GM23338 (cell line): ENCODE results near the gene GSAP. TPM values are rescaled to one million over a fixed set of nuclear protein-coding genes. Genes with fewer than 3 reads are reported as not detected.

ENCODE experiments used
- EZH2 ChIP-seq: fragments of 200-600 bp; sonication (generic); IDR thresholded peaks from one replicate; pipeline ENCODE4 v1.8.0; 2017; ENCODE audit warnings: antibody characterized with exemption, mild to moderate bottlenecking, low read depth; ENCODE audit not compliant: unreplicated experiment
- JUNB ChIP-seq: IDR thresholded peaks from one replicate; pipeline ENCODE4 v1.6.1; 2016; ENCODE audit warnings: antibody characterized with exemption; ENCODE audit not compliant: unreplicated experiment
- NANOG ChIP-seq: IDR thresholded peaks from 2 replicates; pipeline ENCODE4 v1.6.1; 2016; ENCODE audit warnings: antibody characterized with exemption, borderline replicate concordance
- REST ChIP-seq: IDR thresholded peaks from one replicate; pipeline ENCODE4 v1.6.1; 2018; ENCODE audit warnings: antibody characterized with exemption; ENCODE audit not compliant: unreplicated experiment
- STAT1 ChIP-seq: IDR thresholded peaks from one replicate; pipeline ENCODE4 v1.6.1; 2016; ENCODE audit warnings: antibody characterized with exemption; ENCODE audit not compliant: unreplicated experiment
- ZNF331 ChIP-seq: fragments of 250-450 bp; sonication (Bioruptor Pico); IDR thresholded peaks from 2 replicates; pipeline ENCODE4 v1.5.0; 2020; ENCODE audit warnings: low read depth, mild to moderate bottlenecking, moderate library complexity
- ZNF462 ChIP-seq: fragments of 250-450 bp; sonication (Bioruptor Pico); IDR thresholded peaks from 2 replicates; pipeline ENCODE4 v1.5.0; 2020; ENCODE audit warnings: mild to moderate bottlenecking, moderate library complexity
- polyA plus RNA-seq: library from polyadenylated mRNA; unstranded; fragments of >200 nt; fragmentation: Nextera tagmentation; extraction: Ambion mirVana; gene quantifications from 2 replicates; pipeline ENCODE4 v1.2.1, GENCODE V29; 2016
- total RNA-seq: library from RNA; depleted of rRNA; stranded (reverse); fragments of >200 nt; shearing (Covaris generic); gene quantifications from 2 replicates; pipeline ENCODE4 v1.2.3, GENCODE V29; 2014
- TF ChIP-seq, protein P1 (sequence below), 2 experiments: fragments of 200-600 bp in 1 of 2; sonication (generic) in 1 of 2; conservative IDR thresholded peaks; 2 replicates each; pipeline versions ENCODE4 v1.5.1 to v1.6.1; 2016 to 2017; ENCODE audit warnings: antibody characterized with exemption in 2 of 2, low read depth in 2 of 2, mild to moderate bottlenecking in 2 of 2, moderate library complexity in 1 of 2
- TF ChIP-seq, protein P2 (sequence below): IDR thresholded peaks from 2 replicates; pipeline ENCODE4 v1.6.1; 2016; ENCODE audit warnings: antibody characterized with exemption

Gene GSAP
- total and polyA plus RNA-seq, 2 experiments from 2014 or later, result 0.63 to 1.1 TPM

GRCh38 chr7:77458786-77459185, 42.6 kb upstream of the GSAP start (continued):
- TF ChIP-seq ZNF462 (CRISPR knock-in tag) (no peak), JUNB (no peak), EZH2 (no peak), ZNF331 (no peak), REST (no peak), STAT1 (no peak), NANOG (no peak)
- TF ChIP-seq, protein P1, sequence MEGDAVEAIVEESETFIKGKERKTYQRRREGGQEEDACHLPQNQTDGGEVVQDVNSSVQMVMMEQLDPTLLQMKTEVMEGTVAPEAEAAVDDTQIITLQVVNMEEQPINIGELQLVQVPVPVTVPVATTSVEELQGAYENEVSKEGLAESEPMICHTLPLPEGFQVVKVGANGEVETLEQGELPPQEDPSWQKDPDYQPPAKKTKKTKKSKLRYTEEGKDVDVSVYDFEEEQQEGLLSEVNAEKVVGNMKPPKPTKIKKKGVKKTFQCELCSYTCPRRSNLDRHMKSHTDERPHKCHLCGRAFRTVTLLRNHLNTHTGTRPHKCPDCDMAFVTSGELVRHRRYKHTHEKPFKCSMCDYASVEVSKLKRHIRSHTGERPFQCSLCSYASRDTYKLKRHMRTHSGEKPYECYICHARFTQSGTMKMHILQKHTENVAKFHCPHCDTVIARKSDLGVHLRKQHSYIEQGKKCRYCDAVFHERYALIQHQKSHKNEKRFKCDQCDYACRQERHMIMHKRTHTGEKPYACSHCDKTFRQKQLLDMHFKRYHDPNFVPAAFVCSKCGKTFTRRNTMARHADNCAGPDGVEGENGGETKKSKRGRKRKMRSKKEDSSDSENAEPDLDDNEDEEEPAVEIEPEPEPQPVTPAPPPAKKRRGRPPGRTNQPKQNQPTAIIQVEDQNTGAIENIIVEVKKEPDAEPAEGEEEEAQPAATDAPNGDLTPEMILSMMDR (conservative IDR thresholded peaks at IDR 0.05; ENCODE audit: low read depth in 2 of 2), result no peak
- TF ChIP-seq, protein P2, sequence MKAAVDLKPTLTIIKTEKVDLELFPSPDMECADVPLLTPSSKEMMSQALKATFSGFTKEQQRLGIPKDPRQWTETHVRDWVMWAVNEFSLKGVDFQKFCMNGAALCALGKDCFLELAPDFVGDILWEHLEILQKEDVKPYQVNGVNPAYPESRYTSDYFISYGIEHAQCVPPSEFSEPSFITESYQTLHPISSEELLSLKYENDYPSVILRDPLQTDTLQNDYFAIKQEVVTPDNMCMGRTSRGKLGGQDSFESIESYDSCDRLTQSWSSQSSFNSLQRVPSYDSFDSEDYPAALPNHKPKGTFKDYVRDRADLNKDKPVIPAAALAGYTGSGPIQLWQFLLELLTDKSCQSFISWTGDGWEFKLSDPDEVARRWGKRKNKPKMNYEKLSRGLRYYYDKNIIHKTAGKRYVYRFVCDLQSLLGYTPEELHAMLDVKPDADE, result no peak
